Measurements from ENCODE around the gene ZNF302. TPM values are rescaled to one million over a fixed set of nuclear protein-coding genes. Genes with fewer than 3 reads are reported as not detected.

ZNF302 gene
- total RNA-seq, 4 donors from 2014 or later = 25.7 to 34.1 (median 27.7) TPM

- TF ChIP-seq, protein P1, sequence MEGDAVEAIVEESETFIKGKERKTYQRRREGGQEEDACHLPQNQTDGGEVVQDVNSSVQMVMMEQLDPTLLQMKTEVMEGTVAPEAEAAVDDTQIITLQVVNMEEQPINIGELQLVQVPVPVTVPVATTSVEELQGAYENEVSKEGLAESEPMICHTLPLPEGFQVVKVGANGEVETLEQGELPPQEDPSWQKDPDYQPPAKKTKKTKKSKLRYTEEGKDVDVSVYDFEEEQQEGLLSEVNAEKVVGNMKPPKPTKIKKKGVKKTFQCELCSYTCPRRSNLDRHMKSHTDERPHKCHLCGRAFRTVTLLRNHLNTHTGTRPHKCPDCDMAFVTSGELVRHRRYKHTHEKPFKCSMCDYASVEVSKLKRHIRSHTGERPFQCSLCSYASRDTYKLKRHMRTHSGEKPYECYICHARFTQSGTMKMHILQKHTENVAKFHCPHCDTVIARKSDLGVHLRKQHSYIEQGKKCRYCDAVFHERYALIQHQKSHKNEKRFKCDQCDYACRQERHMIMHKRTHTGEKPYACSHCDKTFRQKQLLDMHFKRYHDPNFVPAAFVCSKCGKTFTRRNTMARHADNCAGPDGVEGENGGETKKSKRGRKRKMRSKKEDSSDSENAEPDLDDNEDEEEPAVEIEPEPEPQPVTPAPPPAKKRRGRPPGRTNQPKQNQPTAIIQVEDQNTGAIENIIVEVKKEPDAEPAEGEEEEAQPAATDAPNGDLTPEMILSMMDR (IDR thresholded peaks at IDR 0.05; ENCODE audit: low read depth) = no peak
Measured at GRCh38 chr19:34688592-34688991, 11.1 kb downstream of the ZNF302 start.

GRCh38 chr19:34690372-34690771, 12.9 kb downstream of the ZNF302 start:
- TF ChIP-seq, protein P1 (IDR thresholded peaks at IDR 0.05; ENCODE audit: low read depth) = no peak

GRCh38 chr19:34692549-34692948, 15.1 kb downstream of the ZNF302 start:
- TF ChIP-seq, protein P1 (IDR thresholded peaks at IDR 0.05; ENCODE audit: low read depth) = no peak

- TF ChIP-seq, protein P1 (IDR thresholded peaks at IDR 0.05; ENCODE audit: low read depth) = no peak
Measured at GRCh38 chr19:34707661-34708060, 30.2 kb downstream of the ZNF302 start.

GRCh38 chr19:34711890-34712289, 34.4 kb downstream of the ZNF302 start:
- TF ChIP-seq, protein P1 (IDR thresholded peaks at IDR 0.05; ENCODE audit: low read depth) = no peak

GRCh38 chr19:34712395-34713261, 35.1 kb downstream of the ZNF302 start:
- TF ChIP-seq, protein P1 (IDR thresholded peaks at IDR 0.05; ENCODE audit: low read depth) = no peak

DNA sequence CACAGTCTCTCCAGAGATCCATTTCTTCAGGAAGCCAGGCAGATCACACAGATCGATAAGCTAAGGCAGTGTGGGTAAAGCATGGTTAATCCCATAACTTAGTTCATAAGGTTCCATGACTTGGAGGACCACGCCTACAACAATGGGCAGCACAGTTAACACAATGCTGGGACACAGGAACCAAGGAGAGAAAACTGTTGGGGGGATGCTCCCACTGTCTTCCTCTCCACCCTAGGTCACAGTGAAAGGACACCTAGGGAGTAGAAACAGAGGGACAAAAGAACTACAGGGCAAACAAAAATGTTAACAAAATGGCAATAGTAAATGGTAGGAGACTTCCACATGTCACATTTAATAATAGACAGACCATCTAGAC, 35.8 kb downstream of the ZNF302 start:
- TF ChIP-seq, protein P1 (IDR thresholded peaks at IDR 0.05; ENCODE audit: low read depth) = no peak

Data from subcutaneous adipose tissue (tissue), 4 donors.